Choroid plexus epithelial cell (primary cell): Measurements from ENCODE around the gene SEC24C.
A peak's percentile ranks its signal among the peaks of the same experiment; 100 is the strongest.
"Not testable (repeated sequence)": the region's sequence is repeated elsewhere in the genome, so short reads cannot be mapped to it uniquely, and the experiment has no call there.

ENCODE experiments used
- DNase-seq: peaks from one replicate; pipeline ENCODE4 v3.0.0-alpha.2; 2010; ENCODE audit warnings: low read depth
- H3K4me3 ChIP-seq: 2 replicates; pipeline ENCODE4 v1.5.1; 2011; ENCODE audit warnings: low read depth, mild to moderate bottlenecking, control low read depth, low read length, moderate library complexity
- TF ChIP-seq, protein P1 (sequence below): conservative IDR thresholded peaks from 2 replicates; pipeline ENCODE4 v1.5.1; 2011; ENCODE audit warnings: low read depth, mild to moderate bottlenecking, control low read depth, inconsistent platforms, low read length, moderate library complexity

The SEC24C gene

DNA sequence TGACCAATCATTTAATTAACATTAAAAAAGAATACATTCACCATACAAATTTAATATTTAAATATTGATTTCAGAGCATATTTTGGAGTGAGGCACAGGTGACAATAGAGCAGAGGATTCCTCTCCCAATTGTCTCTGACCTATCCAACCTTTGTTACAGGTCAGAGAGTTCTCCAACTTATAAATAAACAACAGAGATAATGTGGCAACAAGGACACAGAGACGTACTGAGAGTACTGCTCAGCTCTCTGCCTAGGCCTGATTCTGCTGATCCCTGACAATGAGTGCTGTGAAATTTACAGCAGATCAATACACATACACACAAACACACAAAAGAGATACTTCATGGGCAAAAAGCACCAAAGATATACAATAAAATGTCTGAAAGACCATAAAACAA is 27.9 kb upstream of the SEC24C start:
- TF ChIP-seq, protein P1, sequence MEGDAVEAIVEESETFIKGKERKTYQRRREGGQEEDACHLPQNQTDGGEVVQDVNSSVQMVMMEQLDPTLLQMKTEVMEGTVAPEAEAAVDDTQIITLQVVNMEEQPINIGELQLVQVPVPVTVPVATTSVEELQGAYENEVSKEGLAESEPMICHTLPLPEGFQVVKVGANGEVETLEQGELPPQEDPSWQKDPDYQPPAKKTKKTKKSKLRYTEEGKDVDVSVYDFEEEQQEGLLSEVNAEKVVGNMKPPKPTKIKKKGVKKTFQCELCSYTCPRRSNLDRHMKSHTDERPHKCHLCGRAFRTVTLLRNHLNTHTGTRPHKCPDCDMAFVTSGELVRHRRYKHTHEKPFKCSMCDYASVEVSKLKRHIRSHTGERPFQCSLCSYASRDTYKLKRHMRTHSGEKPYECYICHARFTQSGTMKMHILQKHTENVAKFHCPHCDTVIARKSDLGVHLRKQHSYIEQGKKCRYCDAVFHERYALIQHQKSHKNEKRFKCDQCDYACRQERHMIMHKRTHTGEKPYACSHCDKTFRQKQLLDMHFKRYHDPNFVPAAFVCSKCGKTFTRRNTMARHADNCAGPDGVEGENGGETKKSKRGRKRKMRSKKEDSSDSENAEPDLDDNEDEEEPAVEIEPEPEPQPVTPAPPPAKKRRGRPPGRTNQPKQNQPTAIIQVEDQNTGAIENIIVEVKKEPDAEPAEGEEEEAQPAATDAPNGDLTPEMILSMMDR, result no peak
- no peak for DNase-seq
- no peak overlapping the region for H3K4me3 ChIP-seq

DNA sequence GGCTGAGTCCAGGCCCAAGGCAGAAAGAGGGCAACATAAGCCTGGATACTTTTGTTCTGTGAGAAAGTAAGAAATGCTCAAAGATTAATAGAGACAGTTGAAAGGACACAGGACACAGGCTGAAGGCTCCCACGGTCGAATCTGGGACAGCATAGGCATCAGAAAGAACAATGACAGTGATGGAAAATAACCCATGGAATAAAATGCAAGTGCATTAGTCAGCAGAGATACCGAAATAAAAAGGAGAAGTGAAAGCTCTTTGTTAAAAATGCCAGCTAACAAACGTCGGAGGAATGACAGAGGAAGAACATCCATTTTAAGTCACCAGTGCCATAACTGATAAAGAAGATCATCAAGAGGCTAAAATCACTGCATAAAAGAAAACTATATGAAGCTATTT is 26.6 kb upstream of the SEC24C start:
- no peak overlapping the region for H3K4me3 ChIP-seq
- TF ChIP-seq, protein P1, result no peak
- no peak for DNase-seq

DNA sequence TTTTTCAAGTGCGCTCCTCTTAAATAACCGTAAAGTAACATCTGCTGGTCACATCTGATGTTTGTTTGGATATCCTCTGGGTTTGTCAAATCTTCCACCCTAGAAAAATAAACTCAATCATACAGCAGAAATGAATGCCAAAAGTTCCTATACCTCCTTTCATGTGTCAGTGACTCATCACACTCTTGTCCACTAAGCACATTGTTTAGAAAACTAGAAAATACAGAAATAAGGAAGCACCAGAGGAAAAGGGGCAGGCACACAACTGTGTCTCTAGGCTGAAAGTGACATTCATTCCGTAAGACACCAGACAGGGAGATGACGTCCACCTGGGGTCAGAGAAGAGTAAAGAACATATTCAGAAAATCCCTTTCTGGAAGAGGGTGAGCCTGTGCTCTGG is 23.6 kb upstream of the SEC24C start:
- DNase-seq, result peak; percentile 79
- not testable (repeated sequence) for H3K4me3 ChIP-seq

DNA sequence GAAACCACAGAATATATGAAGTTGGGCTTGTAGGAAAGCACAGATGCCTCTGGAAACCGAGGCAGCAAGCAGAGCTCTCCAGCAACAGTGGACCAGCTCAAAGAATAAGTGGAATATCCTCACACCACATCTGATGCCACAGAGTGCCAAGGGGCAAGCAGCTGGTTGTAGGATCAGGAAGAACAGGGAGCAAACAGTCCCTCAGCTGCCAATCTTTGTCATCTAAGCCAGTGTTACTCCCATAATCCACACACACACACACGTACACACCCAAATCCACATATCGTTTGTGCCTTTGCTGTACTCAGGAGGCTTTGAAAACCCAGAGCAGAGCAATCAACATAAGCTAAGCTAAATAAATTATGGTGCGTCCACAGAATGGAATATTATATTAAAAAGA is 20.7 kb upstream of the SEC24C start:
- DNase-seq, result no peak
- H3K4me3 ChIP-seq, result no peak overlapping the region
- TF ChIP-seq, protein P1, result no peak

DNA sequence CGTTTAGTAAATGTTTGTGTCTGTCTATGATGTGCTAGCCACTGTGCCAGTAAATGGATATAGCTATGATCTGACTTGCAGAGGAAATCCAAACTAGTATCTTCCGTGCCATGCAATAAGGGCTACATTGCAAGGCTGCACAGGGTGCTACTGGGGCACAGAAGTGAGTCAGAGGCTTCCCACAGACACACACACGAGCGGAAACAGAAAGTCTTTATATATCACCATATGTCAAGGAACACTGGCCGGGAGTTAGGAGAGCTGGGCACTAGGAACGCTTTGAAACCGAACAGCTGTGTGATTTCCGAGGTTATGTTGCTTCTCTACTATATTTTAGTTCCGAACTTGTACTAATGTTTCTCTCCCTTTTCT is 14.4 kb upstream of the SEC24C start:
- DNase-seq, result peak; percentile 60
- peak overlapping the region; percentile 97 for H3K4me3 ChIP-seq

DNA sequence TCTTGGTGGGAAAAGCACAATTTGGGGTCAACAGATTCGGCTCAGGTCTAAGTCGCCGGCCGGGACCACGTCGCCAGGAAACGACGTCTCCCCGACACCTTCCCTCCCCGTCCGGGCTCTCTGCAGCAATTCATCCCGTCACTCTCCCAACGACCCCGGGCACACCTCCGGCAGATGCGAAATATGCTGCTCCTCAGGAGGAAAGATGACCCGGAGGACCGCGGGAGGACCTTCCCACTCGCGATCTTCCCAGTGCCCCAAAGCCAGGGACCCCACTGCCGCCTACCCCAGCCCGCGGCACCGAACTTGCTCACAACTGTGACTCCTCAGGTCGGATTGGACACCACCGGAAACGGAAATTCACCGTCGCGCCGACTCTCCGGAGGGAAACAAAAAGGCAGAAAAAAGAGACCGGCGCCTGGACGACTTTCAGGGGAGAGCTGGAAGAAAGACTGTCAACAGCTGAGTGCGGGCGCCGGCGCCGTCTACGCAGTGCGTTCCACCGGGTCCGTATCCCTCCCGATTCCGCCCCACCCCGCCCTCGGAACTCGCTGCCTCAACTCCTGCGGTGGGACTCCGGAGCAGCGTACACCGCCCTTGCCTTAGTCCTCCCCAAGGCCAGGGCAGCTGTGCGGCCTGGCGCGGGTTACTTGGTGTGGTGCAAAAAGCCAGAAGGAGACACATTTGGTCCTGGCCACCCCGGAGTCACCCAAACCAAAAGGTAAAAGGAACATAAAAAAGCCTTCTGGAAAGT is 13.8 kb upstream of the SEC24C start:
- TF ChIP-seq, protein P1, result no peak
- peak; percentile 91 for DNase-seq

DNA sequence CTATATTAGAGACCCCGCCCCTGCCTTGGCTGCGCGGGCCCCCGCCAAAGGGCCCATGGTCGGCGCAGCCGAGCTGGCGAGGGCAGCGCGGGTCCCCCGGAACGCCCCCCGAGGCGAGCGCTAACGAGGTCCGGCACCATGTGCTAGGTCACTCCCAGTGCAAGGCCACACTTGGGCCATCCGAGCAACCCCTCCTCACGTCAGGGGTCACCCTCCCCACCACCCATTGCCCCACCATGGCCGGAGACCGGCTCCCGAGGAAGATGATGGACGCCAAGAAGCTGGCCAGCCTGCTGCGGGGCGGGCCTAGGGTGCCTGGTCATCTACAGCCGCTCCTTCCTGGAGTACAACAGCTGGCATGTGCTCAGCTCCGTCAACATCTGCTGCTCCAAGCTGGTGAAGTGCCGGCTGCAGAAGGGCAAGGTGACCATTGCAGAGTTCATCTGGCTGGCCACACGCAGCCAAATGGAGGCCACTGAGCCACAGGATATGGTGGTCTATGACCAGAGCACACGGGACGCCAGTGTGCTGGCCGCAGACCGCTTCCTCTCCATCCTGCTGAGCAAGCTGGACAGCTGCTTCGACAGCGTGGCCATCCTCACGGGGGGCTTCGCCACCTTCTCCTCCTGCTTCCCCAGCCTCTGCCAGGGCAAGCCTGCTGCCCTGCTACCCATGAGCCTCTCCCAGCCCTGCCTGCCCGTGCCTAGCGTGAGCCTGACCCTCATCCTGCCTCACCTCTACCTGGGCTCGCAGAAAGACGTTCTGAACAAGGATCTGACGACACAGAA is 12.4 kb upstream of the SEC24C start:
- H3K4me3 ChIP-seq, result no peak overlapping the region
- TF ChIP-seq, protein P1, result no peak
- no peak for DNase-seq

More for the DNA sequence above, 13.8 kb upstream of the SEC24C start:
- H3K4me3 ChIP-seq, result peak overlapping the region; percentile 97

DNA sequence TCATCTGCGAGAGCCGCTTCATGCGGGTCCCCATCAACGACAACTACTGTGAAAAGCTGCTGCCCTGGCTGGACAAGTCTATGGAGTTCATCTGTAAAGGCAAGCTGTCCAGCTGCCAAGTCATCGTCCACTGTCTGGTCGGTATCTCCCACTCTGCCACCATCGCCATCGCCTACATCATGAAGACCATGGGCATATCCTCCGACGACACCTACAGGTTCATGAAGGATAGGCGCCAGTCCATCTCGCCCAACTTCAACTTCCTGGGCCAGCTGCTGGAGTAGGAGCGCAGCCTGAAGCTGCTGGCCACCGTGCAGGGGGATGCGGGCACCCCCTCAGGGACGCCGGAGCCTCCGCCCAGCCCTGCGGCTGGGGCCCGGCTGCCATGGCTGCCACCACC is 11.7 kb upstream of the SEC24C start:
- TF ChIP-seq, protein P1, result no peak
- DNase-seq, result no peak
- no peak overlapping the region for H3K4me3 ChIP-seq
